Spleen (tissue), 11 donors: ENCODE results near the gene DOCK11. TPM values are rescaled to one million over a fixed set of nuclear protein-coding genes. Genes with fewer than 3 reads are reported as not detected.

Experiments
- DNase-seq: peaks from one replicate; pipeline ENCODE4 v3.0.0-alpha.2; 2020
- H3K27ac ChIP-seq, 8 donors: fragments of 200-600 bp; sonication (generic) in 7 of 8; 1 replicate in 4 of 8; 2 replicates in 4 of 8; pipeline versions ENCODE4 v1.5.0 to v1.8.0; 2016 to 2021; ENCODE audit warnings: inconsistent platforms in 4 of 8, mild to moderate bottlenecking in 4 of 8, moderate library complexity in 1 of 8
- H3K27me3 ChIP-seq, 7 donors: fragments of 200-600 bp; sonication (generic) in 6 of 7; replicated peaks in 1 of 7; 1 replicate in 4 of 7; 2 replicates in 3 of 7; pipeline versions ENCODE4 v1.5.0 to v1.8.0; 2016 to 2021; ENCODE audit warnings: inconsistent platforms in 3 of 7, mild to moderate bottlenecking in 1 of 7
- H3K36me3 ChIP-seq, 6 donors: fragments of 200-600 bp; sonication (generic) in 5 of 6; 1 replicate in 4 of 6; 2 replicates in 2 of 6; pipeline versions ENCODE4 v1.5.0 to v1.8.0; 2016 to 2021; ENCODE audit warnings: inconsistent platforms in 2 of 6
- H3K4me1 ChIP-seq, 6 donors: fragments of 200-600 bp; sonication (generic) in 5 of 6; 1 replicate in 3 of 6; 2 replicates in 3 of 6; pipeline versions ENCODE4 v1.5.0 to v1.8.0; 2016 to 2021; ENCODE audit warnings: inconsistent platforms in 3 of 6
- H3K4me3 ChIP-seq, 8 donors: fragments of 200-600 bp; sonication (generic) in 7 of 8; 1 replicate in 4 of 8; 2 replicates in 4 of 8; pipeline versions ENCODE4 v1.5.0 to v1.8.0; 2016 to 2021; ENCODE audit warnings: inconsistent platforms in 4 of 8, mild to moderate bottlenecking in 4 of 8, moderate library complexity in 2 of 8
- H3K9me3 ChIP-seq, 8 donors: fragments of 200-600 bp; sonication (generic) in 7 of 8; 1 replicate in 4 of 8; 2 replicates in 4 of 8; pipeline versions ENCODE4 v1.5.0 to v1.8.0; 2016 to 2021; ENCODE audit warnings: inconsistent platforms in 4 of 8
- CTCF ChIP-seq, 11 experiments: fragments of 200-600 bp in 7 of 11; fragments of 450-650 bp in 4 of 11; sonication (generic) in 4 of 11; IDR thresholded peaks in 8 of 11; conservative IDR thresholded peaks in 3 of 11; 1 replicate in 7 of 11; 2 replicates in 4 of 11; pipeline versions ENCODE4 v1.4.0 to v1.8.0; 2016 to 2021; ENCODE audit warnings: antibody characterized with exemption in 11 of 11, inconsistent platforms in 4 of 11, mild to moderate bottlenecking in 1 of 11
- POLR2A ChIP-seq, 3 donors: fragments of 450-650 bp; IDR thresholded peaks; one replicate each; pipeline ENCODE4 v1.5.1; 2017; ENCODE audit warnings: antibody characterized with exemption in 3 of 3, mild to moderate bottlenecking in 1 of 3
- POLR2AphosphoS5 ChIP-seq, 3 donors: sonication (generic); formaldehyde crosslinking; IDR thresholded peaks; one replicate each; pipeline ENCODE4 v1.5.1; 2017; ENCODE audit warnings: antibody characterized with exemption in 3 of 3
- WGBS, 5 donors: extraction: QIAGEN DNeasy Blood & Tissue Kit in 3 of 5; methylation state at CpG; one replicate each; pipeline versions ENCODE4 v1.1.5 to v1.1.7; 2013 to 2018; 5-methylcytosine and 5-hydroxymethylcytosine counted together
- intact Hi-C: fragments of 100-400 bp; cut with DNase I; formaldehyde crosslinking; loops from one replicate; pipeline ENCODE4 v1.15.0; 2023; ENCODE audit warnings: low total_unique reads
- polyA plus RNA-seq, 3 donors: library from polyadenylated mRNA; stranded (reverse); fragments of 200-250 nt; gene quantifications; one replicate each; pipeline ENCODE4 v1.2.1, GENCODE V29; 2013
- total RNA-seq, 7 donors: library from RNA; depleted of rRNA in 3 of 7; stranded (reverse); fragments of >200 nt in 3 of 7; fragmentation: NEBNext Ultra II Directional in 4 of 7; extraction: Animal tissue kit (Norgen Biotek cat#: 25700) in 4 of 7; gene quantifications; one replicate each; pipeline versions ENCODE4 v1.1.0 to v1.2.1, GENCODE V29; 2016 to 2021
- donor health status: healthy with polysubstance abuse.
- donor health status: DM: no; HTN: no; CAD: no; lungs with moderate emphysema.
- donor health status: DM: no; HTN: no; CAD: no.
- donor health status: Bipolar disorder and iron deficiency.
- donor health status: healthy.
- donor health status: DM: no; HTN: no; CAD: no.
- donor health status: DM: yes; HTN: yes; CAD: no.

The DOCK11 gene
- total and polyA plus RNA-seq, 10 donors, result 32.8 to 68.9 (median 56.0) TPM

DNA sequence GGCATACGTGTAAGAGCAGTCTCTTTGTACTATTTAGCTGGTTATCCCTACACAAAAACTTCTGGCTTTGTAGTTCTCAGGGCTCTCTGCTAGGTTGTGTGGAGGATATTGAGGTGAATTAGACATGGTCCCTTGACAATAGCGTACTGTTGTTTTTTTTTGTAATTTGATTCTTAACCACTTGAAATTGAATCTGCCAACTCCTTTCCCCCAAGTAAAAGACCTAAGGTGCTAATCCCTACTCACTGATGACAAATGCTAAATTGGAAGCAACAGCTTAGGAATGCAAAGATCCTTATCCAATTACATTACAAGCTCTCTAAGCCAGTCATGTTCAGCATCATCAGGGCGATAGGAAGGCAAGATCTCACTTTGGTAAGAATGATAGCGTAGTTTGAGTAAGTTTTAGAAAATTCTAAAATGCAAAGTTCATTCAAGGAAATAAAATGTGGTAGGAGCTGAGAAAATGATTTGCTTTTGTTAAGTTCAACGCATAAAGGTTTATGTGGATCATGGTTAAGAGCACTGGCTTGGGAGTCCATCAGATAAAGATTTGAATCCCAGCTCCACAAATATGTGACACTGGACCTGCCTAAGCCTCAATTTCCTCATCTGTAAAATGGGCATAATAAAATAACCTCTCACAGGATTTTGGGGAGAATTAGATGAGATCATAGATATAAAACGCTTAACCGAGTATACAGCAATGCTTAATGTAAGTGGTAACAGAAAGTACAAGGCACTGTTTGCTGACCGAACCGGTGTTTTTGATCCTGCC, 39.3 kb downstream of the DOCK11 start:
- WGBS, 5 donors, result 83 to 96% (median 91%) methylated on average over 9 of the region's 9 CpGs
- TF ChIP-seq CTCF (IDR thresholded peaks at IDR 0.05 in 8 of 11, conservative IDR thresholded peaks at IDR 0.05 in 3 of 11), result no peak
- TF ChIP-seq POLR2AphosphoS5 (IDR thresholded peaks at IDR 0.05), result no peak
- no peak for TF ChIP-seq POLR2A (IDR thresholded peaks at IDR 0.05)

DNA sequence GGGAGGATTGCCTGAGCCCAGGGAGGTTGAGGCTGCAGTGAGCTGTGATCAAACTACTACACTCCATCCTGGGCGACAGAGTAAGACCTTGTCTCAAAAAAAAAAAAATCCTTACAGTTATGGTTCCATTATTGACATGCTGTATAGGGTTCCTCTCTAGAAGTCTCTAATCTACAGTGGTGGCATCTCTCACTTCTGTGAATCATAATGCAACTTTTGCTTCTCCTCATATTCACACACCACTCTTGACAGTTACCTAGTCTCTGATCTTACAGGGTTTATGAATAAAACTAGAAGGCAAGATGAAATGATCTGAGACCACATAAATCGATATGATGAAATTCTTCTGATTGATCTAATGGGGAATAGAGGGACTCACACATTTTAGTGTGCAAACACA, 40.6 kb downstream of the DOCK11 start:
- Histone ChIP-seq H3K4me3 (no peak overlapping the region), H3K27me3 (no peaks in the 10 kb centered on the region), H3K36me3 (no peaks in the 10 kb centered on the region), H3K4me1 (peaks cover 0 to 75% (median 33%) of the 10 kb centered on the region in 6 donors), H3K9me3 (no peaks in the 10 kb centered on the region), H3K27ac (peak overlapping the region in 6 of 8 donors; percentile 45 to 81 (median 70))
- intact Hi-C loops, result no loop called here
- WGBS, 5 donors, result 28 to 72% (median 69%) methylated on average over 2 of the region's 2 CpGs
- TF ChIP-seq CTCF (IDR thresholded peaks at IDR 0.05 in 8 of 11, conservative IDR thresholded peaks at IDR 0.05 in 3 of 11), result no peak
- TF ChIP-seq POLR2A (IDR thresholded peaks at IDR 0.05), result no peak
- TF ChIP-seq POLR2AphosphoS5 (IDR thresholded peaks at IDR 0.05), result no peak
- no peak for DNase-seq

More for the DNA sequence above, 39.3 kb downstream of the DOCK11 start:
- Histone ChIP-seq H3K36me3 (no peaks in the 10 kb centered on the region), H3K27me3 (no peaks in the 10 kb centered on the region), H3K9me3 (no peaks in the 10 kb centered on the region), H3K27ac (peak overlapping the region in 4 of 8 donors; percentile 9 to 81 (median 73)), H3K4me3 (no peak overlapping the region), H3K4me1 (peaks cover 0 to 88% (median 40%) of the 10 kb centered on the region in 6 donors)
- intact Hi-C loops, result no loop called here
- no peak for DNase-seq

GRCh38 chrX:118536687-118537461, 41.3 kb downstream of the DOCK11 start:
- TF ChIP-seq CTCF (IDR thresholded peaks at IDR 0.05 in 8 of 11, conservative IDR thresholded peaks at IDR 0.05 in 3 of 11) (peak in 7 of 11 experiments; percentile 15 to 42 (median 32)), POLR2AphosphoS5 (IDR thresholded peaks at IDR 0.05) (no peak)
- no peaks in the 10 kb centered on the region for H3K36me3 ChIP-seq
- H3K27ac ChIP-seq, result peak overlapping the region in 6 of 8 donors; percentile 45 to 81 (median 70)
- intact Hi-C loops, result no loop called here
- no peaks in the 10 kb centered on the region for H3K27me3 ChIP-seq
- peak overlapping the region in 1 of 8 donors; percentile 22 for H3K4me3 ChIP-seq
- no peaks in the 10 kb centered on the region for H3K9me3 ChIP-seq
- H3K4me1 ChIP-seq, result peaks cover 0 to 68% (median 28%) of the 10 kb centered on the region in 6 donors
- no peak for DNase-seq
- WGBS, 5 donors, result 6 to 30% (median 12%) methylated on average over 6 of the region's 6 CpGs

GRCh38 chrX:118538386-118538785, 42.8 kb downstream of the DOCK11 start:
- Histone ChIP-seq H3K27ac (peak overlapping the region in 4 of 8 donors; percentile 67 to 81 (median 73)), H3K4me1 (peaks cover 0 to 62% (median 28%) of the 10 kb centered on the region in 6 donors), H3K9me3 (no peaks in the 10 kb centered on the region), H3K4me3 (no peak overlapping the region), H3K36me3 (peaks cover 0 to 8% (median 0%) of the 10 kb centered on the region in 6 donors), H3K27me3 (no peaks in the 10 kb centered on the region)
- intact Hi-C loops, result no loop called here
- no peak for TF ChIP-seq POLR2A (IDR thresholded peaks at IDR 0.05)
- TF ChIP-seq CTCF (IDR thresholded peaks at IDR 0.05 in 8 of 11, conservative IDR thresholded peaks at IDR 0.05 in 3 of 11), result no peak
- TF ChIP-seq POLR2AphosphoS5 (IDR thresholded peaks at IDR 0.05), result no peak
- WGBS, 5 donors, result 38 to 64% (median 42%) methylated on average over 5 of the region's 5 CpGs
- DNase-seq, result no peak
